Activated T-helper 1 cell treated with Interleukin-2 at 50 U/mL for 16 hours (primary cell): ENCODE results near the gene KRTAP5-5.
"Not testable (repeated sequence)": the region's sequence is repeated elsewhere in the genome, so short reads cannot be mapped to it uniquely, and the experiment has no call there.

Experiments used
- DNase-seq: peaks from one replicate; pipeline ENCODE4 v3.0.0-alpha.2; 2020; ENCODE audit warnings: low read depth

KRTAP5-5 gene

GRCh38 chr11:1607156-1607845, 22.3 kb upstream of the KRTAP5-5 start:
- not testable (repeated sequence) for DNase-seq

- not testable (repeated sequence) for DNase-seq
Observed at GRCh38 chr11:1607901-1608300, 21.7 kb upstream of the KRTAP5-5 start.

GRCh38 chr11:1608363-1608762, 21.2 kb upstream of the KRTAP5-5 start, which contains the start of gene KRTAP5-3:
Gene KRTAP5-3 (minus strand): TSS chr11:1608463. CDS start chr11:1608385, 78 bp downstream.
- DNase-seq, result no peak

- no peak for DNase-seq
Observed at GRCh38 chr11:1618231-1618630, 11.3 kb upstream of the KRTAP5-5 start.

GRCh38 chr11:1619449-1619848, 10.1 kb upstream of the KRTAP5-5 start:
- DNase-seq, result no peak

- DNase-seq, result no peak
Observed at GRCh38 chr11:1622086-1622485, 7.5 kb upstream of the KRTAP5-5 start, which contains the start of gene KRTAP5-4. Gene KRTAP5-4 (minus strand): TSS chr11:1622138. CDS start chr11:1622093, 45 bp downstream.

GRCh38 chr11:1623716-1624115, 5.9 kb upstream of the KRTAP5-5 start:
- DNase-seq, result no peak

- DNase-seq, result no peak
Observed at GRCh38 chr11:1624621-1625020, 5.0 kb upstream of the KRTAP5-5 start.

- DNase-seq, result no peak
Observed at GRCh38 chr11:1625541-1625940, 4.0 kb upstream of the KRTAP5-5 start.

GRCh38 chr11:1628506-1629325, 859 bp upstream of the KRTAP5-5 start:
- peak; percentile 42 for DNase-seq

- no peak for DNase-seq
Observed at GRCh38 chr11:1630271-1630670, 696 bp downstream of the KRTAP5-5 start.

- no peak for DNase-seq
Observed at GRCh38 chr11:1631066-1631568, 1.5 kb downstream of the KRTAP5-5 start.

- no peak for DNase-seq
Observed at GRCh38 chr11:1632053-1632714, 2.6 kb downstream of the KRTAP5-5 start.

GRCh38 chr11:1633864-1634263, 4.3 kb downstream of the KRTAP5-5 start:
- DNase-seq, result no peak

GRCh38 chr11:1636291-1636950, 6.8 kb downstream of the KRTAP5-5 start:
- no peak for DNase-seq

GRCh38 chr11:1637628-1638027, 8.1 kb downstream of the KRTAP5-5 start:
- no peak for DNase-seq

GRCh38 chr11:1638344-1638743, 8.8 kb downstream of the KRTAP5-5 start:
- no peak for DNase-seq

- DNase-seq, result no peak
Observed at GRCh38 chr11:1639102-1639620, 9.6 kb downstream of the KRTAP5-5 start.

GRCh38 chr11:1639666-1640065, 10.1 kb downstream of the KRTAP5-5 start:
- DNase-seq, result no peak

- DNase-seq, result no peak
Observed at GRCh38 chr11:1640076-1640946, 10.7 kb downstream of the KRTAP5-5 start.

GRCh38 chr11:1641096-1641495, 11.5 kb downstream of the KRTAP5-5 start:
- no peak for DNase-seq
